Endothelial cell of umbilical vein (primary cell): ENCODE data around the gene TFDP2.

Source experiments
- EZH2 ChIP-seq: IDR thresholded peaks from 2 replicates; pipeline ENCODE4 v1.6.1; 2012; ENCODE audit warnings: borderline replicate concordance, low read depth, mild to moderate bottlenecking, moderate library complexity, low read length, inconsistent platforms; ENCODE audit not compliant: severe bottlenecking
- MYC ChIP-seq: IDR thresholded peaks from one replicate; pipeline ENCODE4 v1.6.1; 2011; ENCODE audit warnings: mild to moderate bottlenecking, low read depth, low read length
- POLR2A ChIP-seq: IDR thresholded peaks from 2 replicates; pipeline ENCODE4 v1.6.1; 2012; ENCODE audit warnings: low read depth, mild to moderate bottlenecking, control low read depth, low read length
- POLR2AphosphoS5 ChIP-seq: IDR thresholded peaks from 2 replicates; pipeline ENCODE4 v1.6.1; 2012; ENCODE audit warnings: low read depth, mild to moderate bottlenecking, control low read depth, low read length, moderate library complexity; ENCODE audit not compliant: insufficient read depth
- TF ChIP-seq, protein P1 (sequence below), 2 donors: IDR thresholded peaks; 1 replicate in 1 of 2; 2 replicates in 1 of 2; pipeline ENCODE4 v1.5.1; 2011; ENCODE audit warnings: low read length in 2 of 2, mild to moderate bottlenecking in 2 of 2, moderate library complexity in 2 of 2, control low read depth in 1 of 2, inconsistent platforms in 1 of 2, low read depth in 1 of 2; ENCODE audit not compliant: insufficient read depth in 1 of 2; ENCODE audit errors: extremely low read depth in 1 of 2
- TF ChIP-seq, protein P2 (sequence below): IDR thresholded peaks from 2 replicates; pipeline ENCODE4 v1.6.1; 2011; ENCODE audit not compliant: insufficient read depth, insufficient read length

DNA sequence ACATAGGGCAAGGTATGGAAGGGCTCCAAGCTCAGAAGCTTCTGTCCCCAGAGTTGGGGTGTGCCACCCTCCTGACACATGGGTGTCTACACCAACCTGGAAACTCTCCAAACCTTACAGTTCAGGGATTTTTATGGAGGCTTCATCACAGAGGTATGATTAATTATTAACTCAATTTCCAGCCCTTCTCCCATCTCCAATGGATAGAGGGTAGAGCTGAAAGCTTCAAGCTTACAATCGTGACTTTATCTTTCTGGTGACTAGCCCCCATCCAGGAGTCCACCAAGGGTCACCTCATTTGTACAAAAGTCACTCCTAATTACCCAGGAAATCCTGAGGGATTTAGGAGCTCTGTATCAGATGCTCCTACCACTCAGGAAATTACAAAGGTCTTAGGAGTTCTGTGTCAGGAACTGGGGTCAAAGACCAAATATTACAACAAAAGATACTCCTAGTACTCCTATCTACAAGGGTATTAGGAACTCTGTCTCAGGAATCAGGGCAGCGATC lies 62.7 kb downstream of the TFDP2 start:
- TF ChIP-seq MYC (no peak), POLR2A (no peak), EZH2 (no peak), POLR2AphosphoS5 (no peak)
- TF ChIP-seq, protein P1, sequence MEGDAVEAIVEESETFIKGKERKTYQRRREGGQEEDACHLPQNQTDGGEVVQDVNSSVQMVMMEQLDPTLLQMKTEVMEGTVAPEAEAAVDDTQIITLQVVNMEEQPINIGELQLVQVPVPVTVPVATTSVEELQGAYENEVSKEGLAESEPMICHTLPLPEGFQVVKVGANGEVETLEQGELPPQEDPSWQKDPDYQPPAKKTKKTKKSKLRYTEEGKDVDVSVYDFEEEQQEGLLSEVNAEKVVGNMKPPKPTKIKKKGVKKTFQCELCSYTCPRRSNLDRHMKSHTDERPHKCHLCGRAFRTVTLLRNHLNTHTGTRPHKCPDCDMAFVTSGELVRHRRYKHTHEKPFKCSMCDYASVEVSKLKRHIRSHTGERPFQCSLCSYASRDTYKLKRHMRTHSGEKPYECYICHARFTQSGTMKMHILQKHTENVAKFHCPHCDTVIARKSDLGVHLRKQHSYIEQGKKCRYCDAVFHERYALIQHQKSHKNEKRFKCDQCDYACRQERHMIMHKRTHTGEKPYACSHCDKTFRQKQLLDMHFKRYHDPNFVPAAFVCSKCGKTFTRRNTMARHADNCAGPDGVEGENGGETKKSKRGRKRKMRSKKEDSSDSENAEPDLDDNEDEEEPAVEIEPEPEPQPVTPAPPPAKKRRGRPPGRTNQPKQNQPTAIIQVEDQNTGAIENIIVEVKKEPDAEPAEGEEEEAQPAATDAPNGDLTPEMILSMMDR (IDR thresholded peaks at IDR 0.05; ENCODE audit: extremely low read depth in 1 of 2, insufficient read depth in 1 of 2, low read depth in 1 of 2, low read length in 2 of 2): no peak
- TF ChIP-seq, protein P2, sequence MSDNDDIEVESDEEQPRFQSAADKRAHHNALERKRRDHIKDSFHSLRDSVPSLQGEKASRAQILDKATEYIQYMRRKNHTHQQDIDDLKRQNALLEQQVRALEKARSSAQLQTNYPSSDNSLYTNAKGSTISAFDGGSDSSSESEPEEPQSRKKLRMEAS: no peak
